Endothelial cell of umbilical vein (primary cell): ENCODE measurements around the gene AP2A2.

Experiments used
- CTCF ChIP-seq, 2 donors: IDR thresholded peaks; 1 replicate in 1 of 2; 2 replicates in 1 of 2; pipeline ENCODE4 v1.5.1; 2011; ENCODE audit warnings: low read length in 2 of 2, mild to moderate bottlenecking in 2 of 2, moderate library complexity in 2 of 2, control low read depth in 1 of 2, inconsistent platforms in 1 of 2, low read depth in 1 of 2; ENCODE audit not compliant: insufficient read depth in 1 of 2; ENCODE audit errors: extremely low read depth in 1 of 2
- EZH2 ChIP-seq: IDR thresholded peaks from 2 replicates; pipeline ENCODE4 v1.6.1; 2012; ENCODE audit warnings: borderline replicate concordance, low read depth, mild to moderate bottlenecking, moderate library complexity, low read length, inconsistent platforms; ENCODE audit not compliant: severe bottlenecking
- GATA2 ChIP-seq: IDR thresholded peaks from 2 replicates; pipeline ENCODE4 v1.7.0; 2011; ENCODE audit warnings: low read depth, mild to moderate bottlenecking, moderate library complexity, mixed read lengths, low read length; ENCODE audit not compliant: insufficient read length, insufficient read depth
- JUN ChIP-seq: IDR thresholded peaks from 2 replicates; pipeline ENCODE4 v1.6.1; 2011; ENCODE audit warnings: borderline replicate concordance, low read depth; ENCODE audit not compliant: insufficient read length, insufficient read depth
- MAX ChIP-seq: IDR thresholded peaks from 2 replicates; pipeline ENCODE4 v1.6.1; 2011; ENCODE audit not compliant: insufficient read depth, insufficient read length
- MYC ChIP-seq: IDR thresholded peaks from one replicate; pipeline ENCODE4 v1.6.1; 2011; ENCODE audit warnings: mild to moderate bottlenecking, low read depth, low read length
- POLR2A ChIP-seq: IDR thresholded peaks from 2 replicates; pipeline ENCODE4 v1.6.1; 2012; ENCODE audit warnings: low read depth, mild to moderate bottlenecking, control low read depth, low read length
- POLR2AphosphoS5 ChIP-seq: IDR thresholded peaks from 2 replicates; pipeline ENCODE4 v1.6.1; 2012; ENCODE audit warnings: low read depth, mild to moderate bottlenecking, control low read depth, low read length, moderate library complexity; ENCODE audit not compliant: insufficient read depth

- no peak for TF ChIP-seq POLR2A
- no peak for TF ChIP-seq CTCF (IDR thresholded peaks at IDR 0.05; ENCODE audit: extremely low read depth in 1 of 2, insufficient read depth in 1 of 2, low read depth in 1 of 2, low read length in 2 of 2)
- TF ChIP-seq POLR2AphosphoS5 = no peak
- no peak for TF ChIP-seq MYC
- no peak for TF ChIP-seq MAX
- TF ChIP-seq EZH2 = no peak
- TF ChIP-seq GATA2 = no peak
- TF ChIP-seq JUN = no peak
Observed at GRCh38 chr11:1040428-1041148, 114.9 kb downstream of the AP2A2 start.
